HUES48 (cell line): ENCODE results near the gene HK1.
A peak's percentile ranks its signal among the peaks of the same experiment; 100 is the strongest.
"Not testable (repeated sequence)": the region's sequence is repeated elsewhere in the genome, so short reads cannot be mapped to it uniquely, and the experiment has no call there.

Source experiments
- H3K27ac ChIP-seq: one replicate; pipeline ENCODE4 v1.7.0; 2013; ENCODE audit warnings: low read depth, low read length, inconsistent platforms
- H3K27me3 ChIP-seq: 2 replicates; pipeline ENCODE4 v1.6.1; 2013; ENCODE audit warnings: mild to moderate bottlenecking, low read length; ENCODE audit not compliant: control insufficient read depth, insufficient read depth
- H3K36me3 ChIP-seq: 2 replicates; pipeline ENCODE4 v1.6.1; 2013; ENCODE audit warnings: low read length; ENCODE audit not compliant: control insufficient read depth, insufficient read depth
- H3K4me1 ChIP-seq: 2 replicates; pipeline ENCODE4 v1.6.1; 2013; ENCODE audit warnings: mild to moderate bottlenecking, low read length; ENCODE audit not compliant: control insufficient read depth, insufficient read depth
- H3K4me3 ChIP-seq: 2 replicates; pipeline ENCODE4 v1.5.1; 2013; ENCODE audit warnings: mild to moderate bottlenecking, low read depth, low read length
- H3K9ac ChIP-seq: 2 replicates; pipeline ENCODE4 v1.6.1; 2013; ENCODE audit warnings: mild to moderate bottlenecking, low read depth, low read length, moderate library complexity
- H3K9me3 ChIP-seq: 2 replicates; pipeline ENCODE4 v1.6.1; 2013; ENCODE audit warnings: low read length; ENCODE audit not compliant: control insufficient read depth, insufficient read depth

HK1 gene

DNA sequence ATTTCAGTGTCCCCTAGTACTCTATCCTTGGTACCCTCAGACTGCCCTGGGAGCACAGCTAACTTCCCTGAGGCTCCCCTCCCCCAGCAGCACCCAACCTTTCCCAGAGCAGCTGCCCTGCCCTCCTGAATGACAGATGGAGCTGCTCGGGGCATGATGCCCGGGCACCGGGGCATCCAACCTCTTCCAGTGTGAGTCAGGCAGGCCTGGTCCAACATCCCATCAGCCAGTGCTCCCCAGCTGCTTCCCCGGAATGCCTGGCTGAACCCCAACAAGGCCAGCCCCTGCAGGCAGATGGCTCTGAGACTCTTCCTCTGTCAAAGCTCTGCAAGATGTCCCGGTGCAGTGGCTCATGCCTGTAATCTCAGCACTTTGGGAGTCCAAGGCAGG, 161.0 kb downstream of the HK1 start:
- Histone ChIP-seq H3K9me3 (no peaks in the 10 kb centered on the region), H3K27me3 (no peaks in the 10 kb centered on the region), H3K36me3 (no peaks in the 10 kb centered on the region), H3K4me1 (no peaks in the 10 kb centered on the region), H3K9ac (no peak overlapping the region), H3K27ac (no peak overlapping the region), H3K4me3 (no peak overlapping the region)

DNA sequence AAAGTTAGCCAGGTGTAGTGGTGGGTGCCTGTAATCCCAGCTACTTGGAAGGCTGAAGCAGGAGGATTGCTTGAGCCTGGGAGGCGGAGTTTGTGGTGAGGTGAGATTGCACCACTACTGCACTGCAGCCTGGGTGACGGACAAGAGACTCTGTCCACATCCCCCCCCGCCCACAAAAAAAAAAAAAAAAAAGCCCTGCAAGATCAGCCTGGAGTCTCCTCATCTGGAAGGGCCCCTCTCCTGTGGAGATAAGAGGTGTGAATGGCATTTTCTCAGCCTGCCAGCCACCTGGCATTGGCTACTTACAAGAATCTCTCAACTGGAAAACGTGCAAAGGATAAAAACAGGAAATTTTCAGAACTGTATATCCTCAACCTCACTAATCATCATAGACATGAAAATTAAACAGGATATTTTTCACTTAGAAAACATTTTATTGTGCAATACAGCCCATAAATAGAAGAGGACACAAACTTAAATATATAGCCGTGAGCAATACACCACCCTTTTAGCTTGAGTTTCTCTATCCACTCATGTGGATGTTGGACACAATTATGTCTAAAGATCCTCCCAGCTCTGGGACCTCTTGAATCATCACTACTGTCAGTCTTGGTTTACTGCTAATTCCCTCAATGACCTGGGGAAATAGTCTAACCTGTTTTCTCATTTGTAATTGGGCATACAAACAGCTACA, 161.7 kb downstream of the HK1 start:
- Histone ChIP-seq H3K4me3 (no peak overlapping the region), H3K27ac (no peak overlapping the region)

GRCh38 chr10:69443354-69443753, 165.1 kb downstream of the HK1 start:
- Histone ChIP-seq H3K4me1 (no peaks in the 10 kb centered on the region), H3K4me3 (no peak overlapping the region), H3K36me3 (no peaks in the 10 kb centered on the region), H3K9ac (no peak overlapping the region), H3K27ac (no peak overlapping the region), H3K9me3 (no peaks in the 10 kb centered on the region), H3K27me3 (no peaks in the 10 kb centered on the region; the same call in 1 of the 2 replicates)

More for the DNA sequence above, 161.7 kb downstream of the HK1 start:
- H3K9ac ChIP-seq, result no peak overlapping the region
- no peaks in the 10 kb centered on the region for H3K36me3 ChIP-seq
- H3K4me1 ChIP-seq, result no peaks in the 10 kb centered on the region
- no peaks in the 10 kb centered on the region for H3K9me3 ChIP-seq
- H3K27me3 ChIP-seq, result no peaks in the 10 kb centered on the region

- Histone ChIP-seq H3K9ac (no peak overlapping the region), H3K9me3 (no peaks in the 10 kb centered on the region), H3K27me3 (peaks cover 2% of the 10 kb centered on the region), H3K4me1 (no peaks in the 10 kb centered on the region; the same call in 1 of the 2 replicates), H3K36me3 (no peaks in the 10 kb centered on the region), H3K27ac (no peak overlapping the region), H3K4me3 (no peak overlapping the region)
These were observed 166.7 kb downstream of the HK1 start for GRCh38 chr10:69445041-69445440.

- Histone ChIP-seq H3K36me3 (no peaks in the 10 kb centered on the region), H3K4me1 (peaks cover 5% of the 10 kb centered on the region; the same call in 1 of the 2 replicates), H3K9me3 (no peaks in the 10 kb centered on the region), H3K9ac (no peak overlapping the region), H3K27ac (no peak overlapping the region), H3K4me3 (no peak overlapping the region), H3K27me3 (peaks cover 6% of the 10 kb centered on the region)
These were observed 167.9 kb downstream of the HK1 start for GRCh38 chr10:69446229-69446628.

DNA sequence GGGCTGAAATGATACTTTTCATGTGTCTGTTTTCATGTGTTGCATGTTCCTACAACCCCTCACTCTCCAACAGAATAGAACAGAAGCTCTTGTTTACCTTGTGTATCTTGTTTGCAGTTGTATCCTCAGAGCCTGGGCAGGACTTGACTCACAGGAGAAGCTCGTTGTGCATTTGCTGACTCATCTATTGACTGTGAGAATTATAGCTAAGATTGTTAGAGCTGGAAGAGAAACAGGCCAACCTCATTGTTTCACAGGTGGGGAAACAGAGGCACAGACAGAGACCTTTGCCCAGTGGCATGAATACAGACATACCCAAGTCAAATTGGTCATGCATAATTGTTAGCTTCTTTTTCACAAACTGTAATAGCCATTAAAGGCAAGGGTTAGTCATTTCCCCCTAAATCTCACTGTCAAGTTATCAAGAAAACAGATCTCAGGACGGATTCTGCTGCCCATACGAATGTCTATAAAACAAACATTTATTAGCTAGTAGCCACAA, 168.4 kb downstream of the HK1 start:
- Histone ChIP-seq H3K4me1 (peaks cover 5% of the 10 kb centered on the region; the same call in 1 of the 2 replicates), H3K9ac (no peak overlapping the region), H3K27ac (no peak overlapping the region), H3K9me3 (no peaks in the 10 kb centered on the region), H3K27me3 (peaks cover 10% of the 10 kb centered on the region), H3K36me3 (no peaks in the 10 kb centered on the region), H3K4me3 (no peak overlapping the region)

GRCh38 chr10:69449841-69450240, 171.5 kb downstream of the HK1 start:
- no peaks in the 10 kb centered on the region for H3K36me3 ChIP-seq
- H3K9ac ChIP-seq, result no peak overlapping the region
- no peak overlapping the region for H3K27ac ChIP-seq
- peaks cover 32% of the 10 kb centered on the region for H3K27me3 ChIP-seq
- peaks cover 5% of the 10 kb centered on the region; the same call in 1 of the 2 replicates for H3K4me1 ChIP-seq
- H3K9me3 ChIP-seq, result no peaks in the 10 kb centered on the region
- H3K4me3 ChIP-seq, result no peak overlapping the region

DNA sequence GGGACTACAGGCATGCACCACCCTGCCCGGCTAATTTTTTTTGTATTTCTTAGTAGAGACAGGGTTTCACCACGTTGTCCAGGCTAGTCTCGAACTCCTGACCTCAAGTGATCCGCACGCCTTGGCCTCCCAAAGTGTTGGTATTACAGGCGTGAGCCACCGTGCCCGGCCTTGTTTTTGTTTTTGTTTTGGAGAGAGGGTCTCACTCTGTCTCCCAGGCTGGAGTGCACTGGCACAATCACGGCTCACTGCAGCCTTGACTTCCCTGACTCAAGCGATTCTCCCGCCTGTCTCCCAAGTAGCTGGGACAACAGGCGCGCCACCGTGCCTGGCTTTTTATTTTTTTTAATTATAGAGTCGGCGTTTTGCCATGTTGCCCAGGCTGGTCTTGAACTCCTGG, 172.1 kb downstream of the HK1 start:
- not testable (repeated sequence) for H3K4me1 ChIP-seq, H3K9ac ChIP-seq, H3K36me3 ChIP-seq, H3K9me3 ChIP-seq
- Histone ChIP-seq H3K27ac (peak overlapping the region; percentile 8), H3K4me3 (peak overlapping the region; percentile 88; the same call in 1 of the 2 replicates), H3K27me3 (peaks cover 32% of the 10 kb centered on the region)

- Histone ChIP-seq H3K4me1 (peaks cover 5% of the 10 kb centered on the region; the same call in 1 of the 2 replicates), H3K9me3 (no peaks in the 10 kb centered on the region), H3K27ac (peak within 1 kb of the TSS; percentile 8), H3K9ac (no peak within 1 kb of the TSS), H3K4me3 (peak within 1 kb of the TSS; percentile 88), H3K27me3 (peaks cover 32% of the 10 kb centered on the region), H3K36me3 (no peaks in the 10 kb centered on the region)
These were observed 173.0 kb downstream of the HK1 start, which contains the start of gene TSPAN15 for GRCh38 chr10:69451209-69451783. Gene TSPAN15 (plus strand): TSS chr10:69451465. CDS start chr10:69451595, 130 bp downstream.
